ENCODE results near the gene PLXDC2. TPM values are rescaled to one million over a fixed set of nuclear protein-coding genes. Genes with fewer than 3 reads are reported as not detected.
"Not testable (repeated sequence)": the region's sequence is repeated elsewhere in the genome, so short reads cannot be mapped to it uniquely, and the experiment has no call there.

Gene PLXDC2
- total RNA-seq, 1 experiment from 2014 or later = under 0.01 TPM

DNA sequence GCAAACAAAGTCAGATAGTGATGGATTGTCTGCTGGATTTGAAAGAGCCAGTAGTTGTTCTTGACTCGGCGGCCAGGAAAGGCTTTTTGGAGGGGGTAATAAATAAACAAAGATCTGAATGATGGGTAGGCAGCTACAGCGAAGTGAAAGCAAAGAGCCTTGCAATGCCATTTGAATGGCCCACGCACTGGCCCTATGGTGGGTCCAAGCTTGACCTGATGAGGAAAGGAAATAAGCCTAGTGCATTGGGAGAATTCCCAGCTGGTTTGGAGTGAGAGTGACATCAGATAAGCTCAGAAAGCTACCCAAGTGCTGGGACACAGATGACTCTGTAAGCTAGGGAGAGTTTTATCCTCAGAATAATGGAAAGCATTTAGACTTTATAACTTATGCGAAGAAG lies 365.2 kb downstream of the PLXDC2 start:
- no peak overlapping the region for H3K4me3 ChIP-seq
- H3K27me3 ChIP-seq = no peaks in the 10 kb centered on the region
- no peaks in the 10 kb centered on the region for H3K9me3 ChIP-seq
- DNase-seq = no peak
- H3K36me3 ChIP-seq = no peaks in the 10 kb centered on the region

GRCh38 chr10:20185116-20185515 lies 368.9 kb downstream of the PLXDC2 start:
- H3K9me3 ChIP-seq = no peaks in the 10 kb centered on the region
- DNase-seq = no peak
- H3K36me3 ChIP-seq = no peaks in the 10 kb centered on the region
- no peak overlapping the region for H3K4me3 ChIP-seq
- H3K27me3 ChIP-seq = no peaks in the 10 kb centered on the region

DNA sequence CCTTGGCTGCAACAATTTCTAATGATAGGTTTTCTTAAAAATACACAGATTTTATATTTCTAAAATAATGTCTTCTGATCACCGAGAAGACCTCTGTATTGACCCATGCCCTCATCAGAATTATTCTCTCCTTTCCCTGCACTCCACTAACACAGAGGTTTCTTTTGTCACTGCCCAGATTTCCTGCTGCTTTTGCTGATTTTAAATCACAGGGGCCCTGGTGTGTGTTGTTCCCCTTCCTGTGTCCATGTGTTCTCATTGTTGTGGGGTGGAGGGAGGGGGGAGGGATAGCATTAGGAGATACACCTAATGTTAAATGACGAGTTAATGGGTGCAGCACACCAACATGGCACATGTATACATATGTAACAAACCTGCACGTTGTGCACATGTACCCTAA lies 375.2 kb downstream of the PLXDC2 start:
- H3K4me3 ChIP-seq, H3K27me3 ChIP-seq, DNase-seq, H3K36me3 ChIP-seq, H3K9me3 ChIP-seq: not testable (repeated sequence)

DNA sequence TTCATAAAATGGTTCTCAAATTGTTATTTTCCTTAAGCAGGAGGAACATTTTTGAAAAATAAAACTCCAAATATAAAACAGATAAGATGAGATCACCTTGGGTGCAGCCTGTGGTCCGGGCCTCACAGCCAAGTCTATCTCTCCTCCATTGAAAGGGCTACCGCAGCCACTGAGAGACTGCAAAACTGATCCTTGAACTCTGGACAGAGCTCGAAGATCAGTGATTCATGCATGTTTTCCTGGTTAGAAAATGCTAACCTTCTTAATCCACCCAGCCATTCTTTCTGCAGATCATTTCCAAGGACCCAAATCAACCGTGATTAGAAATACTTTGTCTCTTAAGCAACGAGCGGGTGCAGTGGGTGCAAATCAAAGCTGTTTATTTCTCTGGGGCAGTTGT lies 378.8 kb downstream of the PLXDC2 start:
- Histone ChIP-seq H3K4me3 (no peak overlapping the region), H3K9me3 (no peaks in the 10 kb centered on the region), H3K36me3 (no peaks in the 10 kb centered on the region), H3K27me3 (no peaks in the 10 kb centered on the region)
- DNase-seq = no peak

GRCh38 chr10:20200758-20201157 lies 384.5 kb downstream of the PLXDC2 start:
- DNase-seq = no peak
- no peaks in the 10 kb centered on the region for H3K27me3 ChIP-seq
- H3K4me3 ChIP-seq = no peak overlapping the region
- H3K9me3 ChIP-seq = no peaks in the 10 kb centered on the region
- H3K36me3 ChIP-seq = no peaks in the 10 kb centered on the region

DNA sequence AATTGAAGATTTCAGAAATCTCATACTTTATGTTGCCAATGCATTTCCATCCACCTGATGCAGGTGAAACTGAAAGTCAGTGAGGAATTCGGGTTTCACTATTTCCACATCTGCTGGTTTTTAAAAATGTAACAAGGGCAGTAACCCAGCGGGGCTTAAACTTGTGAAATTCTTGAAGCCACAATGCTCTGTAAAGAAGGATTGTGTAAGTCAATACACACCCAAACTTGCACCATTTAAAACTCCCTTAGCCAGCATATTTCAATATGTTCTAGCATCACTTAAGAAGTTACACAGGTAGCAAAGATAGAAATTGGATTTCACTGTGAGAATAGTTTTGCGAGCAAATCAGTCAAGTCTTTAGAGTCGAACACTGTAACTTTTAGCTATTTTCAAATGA lies 386.1 kb downstream of the PLXDC2 start:
- no peak for DNase-seq
- no peaks in the 10 kb centered on the region for H3K27me3 ChIP-seq
- H3K4me3 ChIP-seq = no peak overlapping the region
- no peaks in the 10 kb centered on the region for H3K9me3 ChIP-seq
- no peaks in the 10 kb centered on the region for H3K36me3 ChIP-seq

- Histone ChIP-seq H3K4me3 (no peak overlapping the region), H3K36me3 (no peaks in the 10 kb centered on the region), H3K27me3 (no peaks in the 10 kb centered on the region), H3K9me3 (no peaks in the 10 kb centered on the region)
- no peak for DNase-seq
These were observed 391.4 kb downstream of the PLXDC2 start for GRCh38 chr10:20207653-20208052.

DNA sequence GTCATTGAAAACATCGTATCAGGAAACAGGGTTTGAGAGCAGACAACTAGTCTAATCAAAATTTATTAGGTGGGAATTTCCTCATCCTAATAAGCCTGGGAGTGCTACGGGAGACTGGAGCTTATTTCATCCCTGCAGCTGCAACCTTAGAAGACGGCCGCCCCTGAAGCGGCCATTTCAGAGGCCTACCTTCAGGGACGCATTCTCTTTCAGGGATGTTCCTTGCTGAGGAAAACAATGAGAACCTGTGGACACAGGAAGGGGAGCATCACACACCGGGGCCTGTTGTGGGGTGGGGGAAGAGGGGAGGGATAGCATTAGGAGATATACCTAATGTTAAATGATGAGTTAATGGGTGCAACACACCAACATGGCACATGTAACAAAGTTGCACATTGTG lies 392.9 kb downstream of the PLXDC2 start:
- H3K4me3 ChIP-seq, H3K36me3 ChIP-seq, DNase-seq, H3K27me3 ChIP-seq, H3K9me3 ChIP-seq: not testable (repeated sequence)

DNA sequence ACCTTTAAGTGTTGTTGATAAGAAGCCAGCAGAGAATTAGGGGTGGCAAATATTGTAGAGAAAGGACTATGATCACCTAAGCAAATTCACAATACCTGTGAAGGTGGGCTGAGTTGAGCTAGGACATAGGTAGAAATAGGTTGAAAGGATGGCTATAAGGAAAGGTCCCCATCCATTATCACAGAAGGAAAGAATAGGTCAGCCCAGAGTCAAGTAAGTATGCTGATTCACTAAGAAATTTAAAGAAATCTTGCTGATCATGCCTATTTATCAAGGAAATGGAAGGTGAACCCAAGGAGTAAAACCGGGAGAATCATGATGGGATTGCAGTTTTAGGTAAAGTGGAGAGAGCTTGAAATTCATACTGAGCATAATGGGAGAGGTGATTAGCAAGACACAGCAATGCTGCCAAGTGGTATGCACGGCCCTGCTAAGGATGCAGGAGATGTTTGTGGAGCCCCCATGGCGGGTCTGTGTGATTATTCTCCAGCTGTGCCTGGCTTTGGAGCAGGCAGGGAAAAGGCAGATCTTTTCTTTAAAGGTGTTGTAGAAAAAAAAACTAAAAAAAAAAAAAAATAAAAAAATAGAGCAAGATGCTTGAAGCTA lies 399.4 kb downstream of the PLXDC2 start:
- no peaks in the 10 kb centered on the region for H3K36me3 ChIP-seq
- peaks cover 2% of the 10 kb centered on the region; the same call in 1 of the 2 replicates for H3K27me3 ChIP-seq
- no peak for DNase-seq

GRCh38 chr10:20221356-20221755 lies 405.1 kb downstream of the PLXDC2 start:
- no peaks in the 10 kb centered on the region for H3K36me3 ChIP-seq
- DNase-seq = no peak
- no peaks in the 10 kb centered on the region for H3K9me3 ChIP-seq
- H3K27me3 ChIP-seq = peaks cover 2% of the 10 kb centered on the region; the same call in 1 of the 2 replicates
- no peak overlapping the region for H3K4me3 ChIP-seq

More for the DNA sequence above, 399.4 kb downstream of the PLXDC2 start:
- Histone ChIP-seq H3K9me3 (no peaks in the 10 kb centered on the region), H3K4me3 (no peak overlapping the region)

DNA sequence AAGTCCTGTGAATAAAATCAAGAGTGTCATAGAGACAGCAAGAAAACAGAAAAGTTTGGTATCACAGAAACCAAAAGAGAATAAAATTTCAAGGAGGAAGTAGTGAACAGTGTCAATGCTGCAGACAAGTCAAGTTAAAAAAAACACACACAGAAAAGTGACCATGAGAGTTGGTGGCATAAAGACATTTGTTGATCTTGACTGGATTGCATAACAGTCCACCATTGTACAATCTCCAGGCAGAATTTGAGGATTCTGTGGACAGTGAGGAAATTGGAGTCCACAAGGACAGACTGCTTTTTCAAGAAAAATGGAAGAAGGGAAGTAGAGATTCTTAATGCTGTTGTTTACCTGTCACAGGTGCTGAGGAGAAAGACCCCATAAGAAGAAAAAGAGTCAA lies 412.5 kb downstream of the PLXDC2 start:
- Histone ChIP-seq H3K9me3 (no peaks in the 10 kb centered on the region), H3K4me3 (no peak overlapping the region), H3K36me3 (no peaks in the 10 kb centered on the region), H3K27me3 (no peaks in the 10 kb centered on the region)
- DNase-seq = no peak

- H3K4me3 ChIP-seq = no peak overlapping the region
- DNase-seq = no peak
- no peaks in the 10 kb centered on the region for H3K9me3 ChIP-seq
- H3K36me3 ChIP-seq = no peaks in the 10 kb centered on the region
- H3K27me3 ChIP-seq = no peaks in the 10 kb centered on the region
These were observed 416.0 kb downstream of the PLXDC2 start for GRCh38 chr10:20232079-20232705.

DNA sequence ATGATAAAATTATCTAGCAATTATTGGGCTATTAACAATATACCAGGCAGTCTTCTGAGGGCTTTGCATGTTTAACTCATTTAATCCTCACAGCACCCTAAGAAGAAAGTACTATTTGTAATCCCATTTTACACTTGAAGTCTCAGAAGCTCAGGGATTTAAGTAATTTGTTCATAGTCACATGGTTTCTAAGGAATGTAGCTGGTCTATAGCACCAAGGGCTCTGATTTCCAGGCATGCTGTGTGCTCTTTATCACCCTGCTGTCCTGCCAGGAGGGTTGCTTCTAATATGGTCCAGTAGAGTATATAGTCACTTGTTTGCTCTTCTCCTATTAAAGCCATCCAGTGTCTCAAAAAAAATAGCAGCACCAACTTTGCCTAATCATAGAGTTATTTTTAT lies 417.2 kb downstream of the PLXDC2 start:
- Histone ChIP-seq H3K36me3 (no peaks in the 10 kb centered on the region), H3K4me3 (no peak overlapping the region), H3K27me3 (no peaks in the 10 kb centered on the region), H3K9me3 (no peaks in the 10 kb centered on the region)
- DNase-seq = no peak

DNA sequence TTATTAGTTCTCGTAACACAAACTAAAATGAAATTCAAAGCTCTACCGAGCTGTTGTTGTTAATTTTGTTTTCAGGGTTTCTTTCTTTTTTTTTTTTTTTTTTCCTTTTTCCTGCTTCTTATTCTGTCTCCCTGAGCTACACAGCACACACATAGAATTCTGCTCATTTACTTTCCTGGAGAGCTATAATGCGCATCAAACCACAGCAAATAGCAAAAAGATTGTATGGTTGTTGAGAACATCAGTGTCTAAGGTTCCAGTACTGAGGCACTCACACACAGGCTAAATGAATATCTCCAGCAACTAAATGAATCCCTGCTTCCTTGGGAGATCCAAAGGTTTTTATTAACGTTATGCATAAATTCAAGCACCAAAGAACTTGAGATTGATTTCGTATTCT lies 418.3 kb downstream of the PLXDC2 start:
- Histone ChIP-seq H3K4me3 (no peak overlapping the region), H3K9me3 (no peaks in the 10 kb centered on the region), H3K27me3 (no peaks in the 10 kb centered on the region), H3K36me3 (no peaks in the 10 kb centered on the region)
- DNase-seq = no peak

DNA sequence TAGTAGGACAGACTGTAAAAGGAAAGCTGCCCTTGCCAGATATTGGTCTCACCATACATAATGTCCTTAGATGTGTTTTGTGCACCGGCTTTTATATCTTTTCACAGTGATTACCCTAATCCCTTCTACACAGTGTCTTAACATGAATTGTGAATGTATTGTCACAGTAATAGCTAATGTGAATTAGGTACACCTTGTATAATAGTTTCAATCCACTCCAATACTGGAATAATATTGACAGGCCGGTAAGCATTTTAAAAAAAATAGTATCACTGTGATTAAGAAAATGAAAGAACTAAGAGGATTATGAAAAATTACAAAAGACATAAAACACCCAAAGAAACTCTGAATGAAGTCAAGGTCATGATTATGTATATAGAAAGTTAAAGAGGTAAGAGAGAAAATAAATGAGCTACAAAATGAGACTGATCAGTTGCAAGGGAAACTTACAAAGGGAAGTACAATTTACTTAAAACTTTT lies 420.9 kb downstream of the PLXDC2 start:
- Histone ChIP-seq H3K27me3 (no peaks in the 10 kb centered on the region), H3K36me3 (no peaks in the 10 kb centered on the region), H3K4me3 (no peak overlapping the region), H3K9me3 (no peaks in the 10 kb centered on the region)
- no peak for DNase-seq

- Histone ChIP-seq H3K4me3 (no peak overlapping the region), H3K36me3 (no peaks in the 10 kb centered on the region), H3K9me3 (no peaks in the 10 kb centered on the region), H3K27me3 (no peaks in the 10 kb centered on the region)
- DNase-seq = no peak
These were observed 421.4 kb downstream of the PLXDC2 start for GRCh38 chr10:20237586-20237985.

DNA sequence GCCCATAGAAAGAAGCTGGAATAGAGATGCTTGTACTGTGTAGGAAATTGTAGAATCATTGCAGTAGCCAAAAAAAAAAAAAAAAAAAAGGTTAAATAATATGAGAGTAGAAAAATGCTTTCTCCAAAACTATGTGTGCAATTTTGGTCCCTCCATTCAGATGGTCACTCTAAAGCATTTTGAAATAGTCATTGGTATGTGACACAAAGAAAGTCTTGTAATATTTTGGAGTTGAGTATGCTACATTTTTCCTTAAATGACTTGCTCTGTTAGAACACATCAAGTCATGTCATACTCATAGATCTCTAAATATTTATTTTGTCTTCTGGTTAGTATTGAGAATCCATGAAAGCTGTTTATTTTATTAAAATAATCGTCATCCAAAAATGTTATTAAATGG lies 424.4 kb downstream of the PLXDC2 start:
- DNase-seq = no peak
- H3K27me3 ChIP-seq = no peaks in the 10 kb centered on the region
- H3K4me3 ChIP-seq = no peak overlapping the region
- H3K9me3 ChIP-seq = no peaks in the 10 kb centered on the region
- no peaks in the 10 kb centered on the region for H3K36me3 ChIP-seq

DNA sequence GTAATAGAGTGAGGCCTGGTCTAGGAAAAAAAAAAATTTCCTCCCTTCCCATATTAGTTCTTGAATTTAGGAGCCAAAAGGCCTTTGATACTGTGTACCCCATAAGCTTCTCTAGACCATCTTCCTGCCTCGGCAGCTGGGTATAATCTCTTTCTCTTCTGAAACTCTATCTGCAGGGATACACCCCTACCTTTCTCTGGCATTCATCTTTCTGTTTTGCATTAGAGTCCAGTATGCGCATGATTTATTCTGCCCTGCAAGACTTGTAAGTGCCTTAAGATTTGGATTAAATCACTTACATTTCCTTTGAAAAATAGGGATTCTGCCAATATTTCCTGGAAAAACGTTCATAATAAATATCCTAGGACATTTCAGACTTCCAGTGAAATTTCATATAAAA lies 431.2 kb downstream of the PLXDC2 start:
- Histone ChIP-seq H3K4me3 (no peak overlapping the region), H3K9me3 (no peaks in the 10 kb centered on the region), H3K27me3 (no peaks in the 10 kb centered on the region), H3K36me3 (no peaks in the 10 kb centered on the region)
- no peak for DNase-seq

Data from MG63 (cell line).